RWPE2 (cell line): ENCODE measurements around the gene DSP.

Experiments
- ATAC-seq: fragments of 200-7000 bp; cut with Tn5 transposase; 3 replicates; pipeline ENCODE4 v1.9.1; 2021; ENCODE audit warnings: low read depth
- DNase-seq: peaks from one replicate; pipeline ENCODE4 v3.0.0-alpha.2; 2020; ENCODE audit warnings: low spot score
- H3K27ac ChIP-seq: fragments of 450-650 bp; 2 replicates; pipeline ENCODE4 v1.5.1; 2017; ENCODE audit warnings: mild to moderate bottlenecking; ENCODE audit not compliant: poor library complexity, severe bottlenecking
- H3K27me3 ChIP-seq: fragments of 250-450 bp; sonication (Bioruptor Pico); 2 replicates; pipeline ENCODE4 v1.5.1; 2021; ENCODE audit warnings: mild to moderate bottlenecking, moderate library complexity; ENCODE audit not compliant: insufficient read depth, poor library complexity, severe bottlenecking
- H3K36me3 ChIP-seq: fragments of 250-450 bp; sonication (Bioruptor Pico); 2 replicates; pipeline ENCODE4 v1.5.1; 2020; ENCODE audit warnings: low read depth, mild to moderate bottlenecking, moderate library complexity
- H3K4me1 ChIP-seq: fragments of 250-450 bp; sonication (Bioruptor Pico); 2 replicates; pipeline ENCODE4 v1.5.1; 2021; ENCODE audit warnings: mild to moderate bottlenecking, moderate library complexity; ENCODE audit not compliant: insufficient read depth, poor library complexity, severe bottlenecking
- H3K4me3 ChIP-seq: fragments of 250-450 bp; sonication (Bioruptor Pico); 2 replicates; pipeline ENCODE4 v1.5.1; 2021; ENCODE audit warnings: mild to moderate bottlenecking, moderate library complexity; ENCODE audit not compliant: severe bottlenecking
- H3K9me3 ChIP-seq: fragments of 250-450 bp; sonication (Bioruptor Pico); 2 replicates; pipeline ENCODE4 v1.5.1; 2021; ENCODE audit warnings: mild to moderate bottlenecking, moderate library complexity; ENCODE audit not compliant: severe bottlenecking
- TF ChIP-seq, protein P1 (sequence below): fragments of 450-650 bp; IDR thresholded peaks from one replicate; pipeline ENCODE4 v1.5.1; 2017; ENCODE audit warnings: mild to moderate bottlenecking, moderate library complexity; ENCODE audit not compliant: poor library complexity, severe bottlenecking

DSP gene

DNA sequence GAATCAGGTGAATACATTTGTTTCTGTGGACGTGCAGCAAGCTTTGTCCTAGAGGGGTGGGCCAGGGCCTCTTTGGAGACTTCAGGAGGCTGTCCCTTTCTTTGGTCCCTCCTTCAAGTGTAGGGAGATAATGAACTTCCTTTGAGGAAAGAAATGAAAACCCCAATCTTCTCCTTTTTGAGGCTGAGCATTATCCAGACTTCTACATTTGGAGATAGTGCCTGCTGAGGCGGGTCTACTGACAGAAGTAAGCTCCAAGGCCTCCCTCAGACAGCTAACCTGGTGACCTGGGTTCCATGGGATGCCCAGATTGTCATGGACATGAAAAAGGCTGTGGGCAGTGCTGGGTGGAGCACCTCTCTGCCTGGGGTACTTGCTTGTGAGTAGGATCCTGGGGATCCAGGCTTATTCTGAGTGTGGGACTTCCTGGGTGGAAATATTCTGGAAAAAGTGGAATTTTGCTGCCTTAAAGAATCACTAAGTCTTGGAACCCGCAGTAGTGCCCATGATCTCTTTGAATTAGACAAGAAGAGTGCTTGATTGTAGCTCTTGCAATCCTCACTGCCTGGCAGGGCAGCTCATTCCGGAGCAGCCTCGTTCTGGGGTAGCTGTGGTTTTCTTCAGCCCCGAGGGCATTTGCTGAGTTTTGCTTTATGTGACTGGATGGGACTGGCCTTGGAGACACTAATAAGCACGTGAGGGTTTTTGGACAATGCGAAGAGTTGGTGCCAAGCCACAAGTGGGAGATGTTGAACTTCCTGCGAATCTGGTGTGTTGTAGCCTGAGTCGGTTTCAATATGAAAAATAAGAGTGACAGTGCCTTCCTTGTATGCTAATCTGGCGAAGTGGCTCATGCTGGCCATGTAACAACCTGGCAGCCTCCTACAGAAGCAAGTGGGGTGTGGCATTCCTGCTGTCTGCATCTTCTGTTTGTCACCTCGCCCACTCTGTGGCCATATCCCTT lies 76.6 kb downstream of the DSP start:
- no peak overlapping the region for H3K27ac ChIP-seq
- H3K27me3 ChIP-seq, result no peaks in the 10 kb centered on the region
- H3K36me3 ChIP-seq, result peaks cover 7% of the 10 kb centered on the region; the same call in 1 of the 2 replicates
- no peaks in the 10 kb centered on the region for H3K9me3 ChIP-seq
- TF ChIP-seq, protein P1, sequence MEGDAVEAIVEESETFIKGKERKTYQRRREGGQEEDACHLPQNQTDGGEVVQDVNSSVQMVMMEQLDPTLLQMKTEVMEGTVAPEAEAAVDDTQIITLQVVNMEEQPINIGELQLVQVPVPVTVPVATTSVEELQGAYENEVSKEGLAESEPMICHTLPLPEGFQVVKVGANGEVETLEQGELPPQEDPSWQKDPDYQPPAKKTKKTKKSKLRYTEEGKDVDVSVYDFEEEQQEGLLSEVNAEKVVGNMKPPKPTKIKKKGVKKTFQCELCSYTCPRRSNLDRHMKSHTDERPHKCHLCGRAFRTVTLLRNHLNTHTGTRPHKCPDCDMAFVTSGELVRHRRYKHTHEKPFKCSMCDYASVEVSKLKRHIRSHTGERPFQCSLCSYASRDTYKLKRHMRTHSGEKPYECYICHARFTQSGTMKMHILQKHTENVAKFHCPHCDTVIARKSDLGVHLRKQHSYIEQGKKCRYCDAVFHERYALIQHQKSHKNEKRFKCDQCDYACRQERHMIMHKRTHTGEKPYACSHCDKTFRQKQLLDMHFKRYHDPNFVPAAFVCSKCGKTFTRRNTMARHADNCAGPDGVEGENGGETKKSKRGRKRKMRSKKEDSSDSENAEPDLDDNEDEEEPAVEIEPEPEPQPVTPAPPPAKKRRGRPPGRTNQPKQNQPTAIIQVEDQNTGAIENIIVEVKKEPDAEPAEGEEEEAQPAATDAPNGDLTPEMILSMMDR, result peak; percentile 40
- H3K4me3 ChIP-seq, result no peak overlapping the region
- no peak for DNase-seq
- ATAC-seq, result peak; percentile 50
- H3K4me1 ChIP-seq, result peaks cover 5% of the 10 kb centered on the region

DNA sequence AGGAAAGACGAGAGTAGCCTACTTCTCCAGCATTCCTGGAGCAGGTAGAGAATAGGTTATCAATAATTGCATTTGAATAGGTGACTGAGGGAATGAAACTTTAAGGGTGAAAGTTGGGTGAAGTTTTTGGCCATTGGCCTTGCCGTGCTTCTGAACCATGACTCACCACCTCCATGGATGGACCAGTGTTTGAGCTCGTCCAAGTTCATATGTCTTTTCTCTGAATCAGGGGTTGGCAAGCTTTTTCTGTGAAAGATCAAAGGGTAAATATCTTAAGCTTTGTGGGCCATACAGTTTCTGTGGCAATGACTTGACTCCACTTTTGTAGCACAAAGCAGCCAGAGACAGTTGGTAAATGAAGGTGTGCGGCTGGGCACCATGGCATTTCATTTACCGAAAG lies 80.3 kb downstream of the DSP start:
- H3K36me3 ChIP-seq, result no peaks in the 10 kb centered on the region
- ATAC-seq, result no peak
- H3K4me1 ChIP-seq, result peaks cover 5% of the 10 kb centered on the region
- TF ChIP-seq, protein P1, result no peak
- no peaks in the 10 kb centered on the region for H3K9me3 ChIP-seq
- DNase-seq, result no peak
- no peak overlapping the region for H3K27ac ChIP-seq
- H3K27me3 ChIP-seq, result no peaks in the 10 kb centered on the region
- H3K4me3 ChIP-seq, result no peak overlapping the region

DNA sequence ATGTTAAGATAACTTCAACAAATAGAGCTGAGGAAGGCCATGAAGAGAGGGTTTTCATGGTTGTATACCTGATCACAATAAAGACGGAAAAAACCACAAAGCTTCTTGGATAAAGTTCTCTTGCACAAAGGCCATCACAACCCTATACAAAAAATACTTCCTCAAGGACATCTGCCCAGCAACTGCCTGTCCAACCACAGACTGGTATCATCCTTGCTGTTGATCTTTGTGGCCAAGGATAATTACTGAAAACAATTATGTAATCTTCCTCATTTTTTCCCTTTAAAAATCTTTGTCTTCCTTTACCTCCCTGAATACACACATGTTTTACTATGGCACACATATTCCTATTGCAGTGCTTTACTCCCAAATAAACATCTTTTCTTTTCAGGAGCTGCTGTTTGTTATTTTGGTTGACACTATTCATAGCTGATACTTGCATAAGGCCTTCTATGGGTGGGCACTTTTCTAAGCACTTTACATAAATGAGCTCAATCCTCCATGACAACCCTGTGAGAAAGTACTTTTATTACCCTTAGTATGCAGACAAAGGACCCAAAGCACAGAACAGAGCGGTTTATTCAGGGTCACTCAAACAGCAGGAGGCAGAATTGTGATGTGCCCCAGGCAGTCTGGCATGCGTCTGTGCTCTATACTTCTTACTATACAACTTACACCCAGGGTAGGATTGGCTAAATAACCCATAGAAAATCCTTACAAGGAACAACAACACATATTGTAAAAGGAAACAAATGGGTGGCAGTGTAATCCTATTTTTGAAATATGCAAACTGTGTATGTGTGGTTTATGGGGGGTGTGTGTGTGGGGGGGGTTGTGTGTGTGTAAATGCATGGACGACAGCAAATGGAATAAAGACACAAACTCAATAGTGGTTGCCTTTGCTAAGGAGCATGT lies 83.6 kb downstream of the DSP start:
- TF ChIP-seq, protein P1, result peak; percentile 19
- H3K4me3 ChIP-seq, result no peak overlapping the region
- no peaks in the 10 kb centered on the region for H3K4me1 ChIP-seq
- DNase-seq (no peak), ATAC-seq (no peak)
- no peaks in the 10 kb centered on the region for H3K9me3 ChIP-seq
- H3K27me3 ChIP-seq, result no peaks in the 10 kb centered on the region
- H3K36me3 ChIP-seq, result no peaks in the 10 kb centered on the region
- no peak overlapping the region for H3K27ac ChIP-seq

DNA sequence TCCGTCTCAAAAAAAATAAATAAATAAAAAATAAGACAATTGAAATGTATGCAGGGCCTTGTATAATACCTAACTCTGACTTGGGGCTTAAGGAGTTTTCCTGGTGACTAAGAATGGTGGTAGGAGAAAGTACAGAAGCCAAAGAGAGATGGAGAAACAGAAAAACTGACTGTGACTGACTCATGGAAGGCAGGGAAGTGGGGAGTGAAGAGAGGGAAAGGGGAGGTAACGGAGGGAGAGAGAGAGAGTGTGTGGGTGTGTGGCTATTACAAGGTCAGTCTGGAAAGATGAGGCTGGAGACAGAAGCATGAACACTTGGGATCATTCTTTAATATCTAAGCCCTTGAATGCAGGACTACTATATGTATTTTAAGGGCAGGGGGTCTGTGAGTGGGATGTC lies 87.0 kb downstream of the DSP start:
- TF ChIP-seq, protein P1, result no peak
- Histone ChIP-seq H3K36me3 (no peaks in the 10 kb centered on the region), H3K27me3 (no peaks in the 10 kb centered on the region), H3K4me1 (no peaks in the 10 kb centered on the region), H3K9me3 (no peaks in the 10 kb centered on the region), H3K4me3 (no peak overlapping the region), H3K27ac (no peak overlapping the region)
- ATAC-seq (no peak), DNase-seq (no peak)
